Measurements from ENCODE around the gene PPDPF. TPM values are rescaled to one million over a fixed set of nuclear protein-coding genes. Genes with fewer than 3 reads are reported as not detected.

Gene PPDPF
- total and polyA plus RNA-seq, 2 donors (not counting 1 experiment from before 2014, with no cell fraction given) = 93.5 to 162 TPM

DNA sequence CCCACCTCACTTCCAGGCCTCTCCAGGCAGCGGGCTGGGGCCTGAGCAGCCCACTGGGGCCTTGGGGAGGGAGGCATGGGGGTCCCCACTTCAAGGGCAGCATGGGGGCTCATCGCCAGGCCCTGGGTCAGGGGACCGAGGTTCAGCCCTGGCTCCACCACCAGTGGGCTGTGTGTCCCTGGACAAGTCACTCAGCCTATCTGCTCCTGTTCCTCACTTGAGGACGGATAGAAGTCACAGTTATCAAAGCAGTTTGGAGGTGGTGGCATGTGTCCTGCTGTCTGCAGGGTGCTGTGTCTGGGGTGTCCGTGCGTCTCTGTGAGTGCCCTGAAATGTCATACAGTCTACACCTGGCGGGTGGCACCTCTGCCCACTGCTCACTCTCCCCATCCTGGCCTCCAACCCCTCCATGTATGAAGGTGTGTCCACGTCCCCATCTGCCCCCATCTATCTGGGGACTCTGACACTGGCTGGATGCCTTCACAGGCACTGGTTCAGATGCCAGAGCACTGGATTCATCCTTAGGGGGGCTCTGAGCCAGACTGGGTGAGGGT lies 25.3 kb upstream of the PPDPF start:
- ChIA-PET POLR2A (interaction anchor here (0.6 kb wide), 1 partner anchor 650 kb away, joined by 3 read pairs; no protein-coding TSS in a partner anchor), CTCF (interaction anchor here (1.3 to 3.3 kb wide), 4 partner anchors 9 to 478 kb away, joined by 3 to 26 read pairs (median 20); partner anchors contain the start of genes PTK6 and TPD52L2)
- Histone ChIP-seq H3K4me1 (ENCODE audit: control insufficient read depth in 2 of 2, insufficient read depth in 2 of 2, low read length in 2 of 2) (peaks cover 19 to 26% of the 10 kb centered on the region in 2 donors), H3K36me3 (replicated peaks in 1 of 2; ENCODE audit: control extremely low read depth in 1 of 2, control insufficient read depth in 1 of 2, extremely low read depth in 1 of 2, insufficient read depth in 2 of 2, low read length in 1 of 2) (no peaks in the 10 kb centered on the region), H3K9me3 (ENCODE audit: control extremely low read depth in 1 of 3, control insufficient read depth in 2 of 3, insufficient read depth in 1 of 3, low read length in 2 of 3) (peaks cover 0 to 10% (median 0%) of the 10 kb centered on the region in 3 donors), H3K27ac (ENCODE audit: low read length in 2 of 2) (no peak overlapping the region), H3K4me3 (ENCODE audit: control extremely low read depth in 1 of 5, extremely low read depth in 1 of 5, insufficient read depth in 1 of 5, low read depth in 2 of 5, low read length in 4 of 5) (no peak overlapping the region), H3K79me2 (ENCODE audit: control insufficient read depth, insufficient read depth, low read length) (no peaks in the 10 kb centered on the region), H3K9ac (ENCODE audit: low read length) (no peak overlapping the region), H2AFZ (ENCODE audit: insufficient read depth, low read depth, low read length, poor library complexity, severe bottlenecking) (no peak overlapping the region), H3K4me2 (replicated peaks; ENCODE audit: low read depth, low read length, poor library complexity, severe bottlenecking) (no peak overlapping the region), H3K27me3 (replicated peaks in 1 of 4; ENCODE audit: control extremely low read depth in 1 of 4, control insufficient read depth in 3 of 4, insufficient read depth in 4 of 4, low read length in 3 of 4) (peaks cover 0 to 40% (median 16%) of the 10 kb centered on the region in 4 experiments), H4K20me1 (ENCODE audit: control insufficient read depth, insufficient read depth, low read length, poor library complexity, severe bottlenecking) (no peaks in the 10 kb centered on the region)
- ATAC-seq (ENCODE audit: low read depth) (no peak), DNase-seq (no peak)
- Mint-ChIP-seq H3K27me3 (peaks cover 11% of the 10 kb centered on the region), H3K27ac (no peak overlapping the region), H3K4me3 (no peak overlapping the region), H3K4me1 (peaks cover 7% of the 10 kb centered on the region), H3K9me3 (ENCODE audit: insufficient read depth) (peaks cover 2% of the 10 kb centered on the region)
- 84% methylated on average over 6 of the region's 8 CpGs for WGBS (ENCODE audit: insufficient coverage)
- intact Hi-C loops (cut with micrococcal nuclease) = no loop called here
- TF ChIP-seq, protein P1, sequence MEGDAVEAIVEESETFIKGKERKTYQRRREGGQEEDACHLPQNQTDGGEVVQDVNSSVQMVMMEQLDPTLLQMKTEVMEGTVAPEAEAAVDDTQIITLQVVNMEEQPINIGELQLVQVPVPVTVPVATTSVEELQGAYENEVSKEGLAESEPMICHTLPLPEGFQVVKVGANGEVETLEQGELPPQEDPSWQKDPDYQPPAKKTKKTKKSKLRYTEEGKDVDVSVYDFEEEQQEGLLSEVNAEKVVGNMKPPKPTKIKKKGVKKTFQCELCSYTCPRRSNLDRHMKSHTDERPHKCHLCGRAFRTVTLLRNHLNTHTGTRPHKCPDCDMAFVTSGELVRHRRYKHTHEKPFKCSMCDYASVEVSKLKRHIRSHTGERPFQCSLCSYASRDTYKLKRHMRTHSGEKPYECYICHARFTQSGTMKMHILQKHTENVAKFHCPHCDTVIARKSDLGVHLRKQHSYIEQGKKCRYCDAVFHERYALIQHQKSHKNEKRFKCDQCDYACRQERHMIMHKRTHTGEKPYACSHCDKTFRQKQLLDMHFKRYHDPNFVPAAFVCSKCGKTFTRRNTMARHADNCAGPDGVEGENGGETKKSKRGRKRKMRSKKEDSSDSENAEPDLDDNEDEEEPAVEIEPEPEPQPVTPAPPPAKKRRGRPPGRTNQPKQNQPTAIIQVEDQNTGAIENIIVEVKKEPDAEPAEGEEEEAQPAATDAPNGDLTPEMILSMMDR (IDR thresholded peaks at IDR 0.05) = no peak
- TF ChIP-seq EZH2 (IDR thresholded peaks at IDR 0.05; ENCODE audit: borderline replicate concordance, insufficient read depth, low read depth, low read length, poor library complexity, severe bottlenecking) = no peak

Data from B cell (primary cell).